Upper lobe of right lung (tissue), 1 donor: Measurements from ENCODE around the gene LMTK3. TPM values are rescaled to one million over a fixed set of nuclear protein-coding genes. Genes with fewer than 3 reads are reported as not detected.

ENCODE experiments used
- ATAC-seq: fragments of 200-7000 bp; cut with Tn5 transposase; one replicate; pipeline ENCODE4 v1.9.1; 2020; ENCODE audit warnings: mild to moderate bottlenecking, moderate library complexity
- DNase-seq: peaks from one replicate; pipeline ENCODE4 v3.0.0-alpha.2; 2020
- H3K27ac ChIP-seq: fragments of 200-600 bp; one replicate; pipeline ENCODE4 v1.8.0; 2022
- H3K27me3 ChIP-seq: fragments of 200-600 bp; one replicate; pipeline ENCODE4 v1.8.0; 2022; ENCODE audit warnings: mild to moderate bottlenecking
- H3K36me3 ChIP-seq: fragments of 200-600 bp; one replicate; pipeline ENCODE4 v1.8.0; 2022
- H3K4me1 ChIP-seq: fragments of 200-600 bp; one replicate; pipeline ENCODE4 v1.8.0; 2022
- H3K4me3 ChIP-seq: fragments of 200-600 bp; one replicate; pipeline ENCODE4 v1.8.0; 2022; ENCODE audit warnings: mild to moderate bottlenecking
- H3K9me3 ChIP-seq: fragments of 200-600 bp; one replicate; pipeline ENCODE4 v1.8.0; 2022
- intact Hi-C: fragments of 100-400 bp; cut with DNase I; formaldehyde crosslinking; loops from one replicate; pipeline ENCODE4 v1.11.0; 2022
- total RNA-seq: library from RNA; stranded (reverse); fragmentation: NEBNext Ultra II Directional; extraction: Animal tissue kit (Norgen Biotek cat#: 25700); gene quantifications from one replicate; pipeline ENCODE4 v1.2.1, GENCODE V29; 2021
- TF ChIP-seq, protein P1 (sequence below): fragments of 200-600 bp; IDR thresholded peaks from one replicate; pipeline ENCODE4 v1.8.0; 2022; ENCODE audit warnings: antibody characterized with exemption
- donor health status: DM: no; HTN: yes; CAD: no; lungs with severe emphysema.

The LMTK3 gene
- total RNA-seq, 1 donor from 2014 or later: 7.1 TPM

DNA sequence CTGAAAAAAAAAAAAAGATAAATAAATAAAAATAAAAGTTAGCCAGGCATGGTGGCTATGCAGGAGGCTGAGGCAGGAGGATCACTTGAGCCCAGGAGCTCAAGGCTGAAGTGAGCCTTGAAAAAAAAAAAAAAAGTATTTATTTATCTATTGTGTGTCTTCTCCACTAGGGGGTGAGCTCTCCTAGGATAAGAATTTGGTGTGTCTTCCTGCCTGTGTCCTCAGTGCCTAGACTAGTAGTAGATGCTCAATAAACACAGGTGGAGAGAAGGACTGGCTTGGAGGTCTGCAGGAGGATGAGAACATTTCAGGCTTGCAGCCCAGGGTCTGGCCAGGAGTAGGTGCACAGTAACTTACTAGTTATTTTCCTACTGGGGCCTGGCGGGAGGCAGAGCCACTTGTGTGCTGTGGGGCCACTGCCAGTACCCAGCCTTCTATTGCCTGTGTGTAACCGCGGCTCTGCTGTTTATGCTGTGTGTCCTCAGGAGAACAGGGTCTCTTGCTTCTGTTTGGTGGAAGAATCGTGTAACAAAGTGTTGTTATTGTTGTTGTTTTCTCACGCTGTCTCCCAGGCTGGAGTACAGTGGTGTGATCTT is 5.4 kb downstream of the LMTK3 start:
- intact Hi-C loops: no loop called here
- ATAC-seq (no peak), DNase-seq (no peak)
- H3K4me1 ChIP-seq: peaks cover 4% of the 10 kb centered on the region
- no peak overlapping the region for H3K27ac ChIP-seq
- no peak overlapping the region for H3K4me3 ChIP-seq
- TF ChIP-seq, protein P1, sequence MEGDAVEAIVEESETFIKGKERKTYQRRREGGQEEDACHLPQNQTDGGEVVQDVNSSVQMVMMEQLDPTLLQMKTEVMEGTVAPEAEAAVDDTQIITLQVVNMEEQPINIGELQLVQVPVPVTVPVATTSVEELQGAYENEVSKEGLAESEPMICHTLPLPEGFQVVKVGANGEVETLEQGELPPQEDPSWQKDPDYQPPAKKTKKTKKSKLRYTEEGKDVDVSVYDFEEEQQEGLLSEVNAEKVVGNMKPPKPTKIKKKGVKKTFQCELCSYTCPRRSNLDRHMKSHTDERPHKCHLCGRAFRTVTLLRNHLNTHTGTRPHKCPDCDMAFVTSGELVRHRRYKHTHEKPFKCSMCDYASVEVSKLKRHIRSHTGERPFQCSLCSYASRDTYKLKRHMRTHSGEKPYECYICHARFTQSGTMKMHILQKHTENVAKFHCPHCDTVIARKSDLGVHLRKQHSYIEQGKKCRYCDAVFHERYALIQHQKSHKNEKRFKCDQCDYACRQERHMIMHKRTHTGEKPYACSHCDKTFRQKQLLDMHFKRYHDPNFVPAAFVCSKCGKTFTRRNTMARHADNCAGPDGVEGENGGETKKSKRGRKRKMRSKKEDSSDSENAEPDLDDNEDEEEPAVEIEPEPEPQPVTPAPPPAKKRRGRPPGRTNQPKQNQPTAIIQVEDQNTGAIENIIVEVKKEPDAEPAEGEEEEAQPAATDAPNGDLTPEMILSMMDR: peak; percentile 44
- peaks cover 9% of the 10 kb centered on the region for H3K27me3 ChIP-seq
- H3K9me3 ChIP-seq: no peaks in the 10 kb centered on the region
- no peaks in the 10 kb centered on the region for H3K36me3 ChIP-seq

DNA sequence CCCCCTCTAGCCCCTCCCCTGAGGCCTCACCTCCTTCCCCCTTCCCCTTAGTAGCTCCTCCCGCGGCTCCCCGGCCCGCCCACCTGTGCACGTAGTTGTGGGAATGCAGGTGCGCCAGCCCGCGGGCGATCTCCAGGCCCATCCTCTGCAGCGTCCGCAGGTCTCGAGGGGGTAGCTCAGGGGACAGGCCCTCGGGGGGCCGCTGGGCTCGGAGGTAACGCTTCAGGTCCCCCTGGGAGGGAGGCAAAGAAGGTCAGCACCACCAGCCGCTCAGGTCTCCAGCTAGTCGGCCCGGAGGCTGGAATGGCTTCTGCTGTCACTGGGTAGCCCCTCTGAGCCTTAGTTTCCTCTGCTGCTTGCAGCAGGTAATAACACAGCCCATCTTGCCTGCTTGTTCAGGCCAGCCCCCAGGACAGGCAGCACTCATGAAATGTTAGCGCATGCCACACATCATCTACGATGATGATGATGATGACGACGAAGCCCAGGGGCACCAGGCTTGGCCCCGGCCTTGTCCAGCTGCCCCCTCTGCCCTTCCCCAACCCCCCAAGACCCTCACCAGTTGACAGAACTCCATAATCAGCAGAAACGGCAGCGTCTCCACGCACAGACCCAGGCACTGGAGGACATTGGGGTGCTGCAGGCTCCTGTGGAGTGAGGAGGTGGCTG is 9.2 kb downstream of the LMTK3 start:
- ATAC-seq (no peak), DNase-seq (no peak)
- intact Hi-C loops: no loop called here
- H3K4me1 ChIP-seq: peaks cover 5% of the 10 kb centered on the region
- peaks cover 27% of the 10 kb centered on the region for H3K27me3 ChIP-seq
- H3K27ac ChIP-seq: no peak overlapping the region
- peak overlapping the region; percentile 43 for H3K4me3 ChIP-seq
- TF ChIP-seq, protein P1: no peak
- no peaks in the 10 kb centered on the region for H3K9me3 ChIP-seq
- H3K36me3 ChIP-seq: no peaks in the 10 kb centered on the region

DNA sequence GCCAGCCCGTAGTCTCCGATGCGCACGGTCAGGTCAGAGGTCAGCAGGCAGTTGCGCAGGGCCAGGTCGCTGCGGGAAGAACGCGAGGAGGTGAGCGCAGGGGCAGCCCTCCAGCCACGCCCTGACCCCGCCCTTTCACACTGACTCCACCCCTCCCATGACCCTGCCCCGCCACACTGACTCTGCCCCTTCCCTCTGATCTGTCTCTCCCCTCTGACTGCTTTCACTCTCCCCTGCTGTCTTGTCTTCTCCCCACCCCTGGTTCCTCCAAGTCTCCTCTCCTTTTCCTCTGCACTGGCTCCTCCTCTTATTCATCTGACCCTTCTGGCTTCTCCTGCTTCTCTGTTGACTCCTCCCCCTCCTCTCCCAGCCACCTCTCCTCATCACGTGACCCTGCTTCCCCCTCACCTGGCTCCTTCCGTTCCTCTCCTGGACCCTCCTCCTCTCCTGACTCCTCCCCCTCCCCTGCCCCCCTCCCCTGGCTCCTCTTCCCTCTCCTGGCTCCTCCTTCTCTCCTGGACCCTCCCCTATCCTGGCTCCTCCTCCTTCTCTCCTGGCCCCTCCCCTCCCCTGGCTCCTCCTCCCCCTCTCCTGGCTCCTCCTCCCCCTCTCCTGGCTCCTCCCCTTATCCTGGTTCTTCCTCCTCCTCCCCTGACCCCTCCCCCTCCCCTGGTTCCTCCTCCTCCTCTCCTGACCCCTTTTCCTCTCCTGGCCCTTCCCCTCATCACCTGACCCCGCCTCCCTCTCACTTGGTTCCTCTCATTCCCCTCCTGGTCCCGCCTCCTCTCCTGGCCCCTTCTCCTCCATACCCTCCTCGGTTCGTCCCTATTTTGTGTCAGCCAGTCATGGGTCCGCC is 9.9 kb downstream of the LMTK3 start:
- intact Hi-C loops: no loop called here
- TF ChIP-seq, protein P1: no peak
- peaks cover 5% of the 10 kb centered on the region for H3K4me1 ChIP-seq
- H3K36me3 ChIP-seq: no peaks in the 10 kb centered on the region
- DNase-seq (peak; percentile 97), ATAC-seq (peak; percentile 88)
- no peak overlapping the region for H3K27ac ChIP-seq
- peak overlapping the region; percentile 49 for H3K4me3 ChIP-seq
- H3K9me3 ChIP-seq: no peaks in the 10 kb centered on the region
- peaks cover 32% of the 10 kb centered on the region for H3K27me3 ChIP-seq

DNA sequence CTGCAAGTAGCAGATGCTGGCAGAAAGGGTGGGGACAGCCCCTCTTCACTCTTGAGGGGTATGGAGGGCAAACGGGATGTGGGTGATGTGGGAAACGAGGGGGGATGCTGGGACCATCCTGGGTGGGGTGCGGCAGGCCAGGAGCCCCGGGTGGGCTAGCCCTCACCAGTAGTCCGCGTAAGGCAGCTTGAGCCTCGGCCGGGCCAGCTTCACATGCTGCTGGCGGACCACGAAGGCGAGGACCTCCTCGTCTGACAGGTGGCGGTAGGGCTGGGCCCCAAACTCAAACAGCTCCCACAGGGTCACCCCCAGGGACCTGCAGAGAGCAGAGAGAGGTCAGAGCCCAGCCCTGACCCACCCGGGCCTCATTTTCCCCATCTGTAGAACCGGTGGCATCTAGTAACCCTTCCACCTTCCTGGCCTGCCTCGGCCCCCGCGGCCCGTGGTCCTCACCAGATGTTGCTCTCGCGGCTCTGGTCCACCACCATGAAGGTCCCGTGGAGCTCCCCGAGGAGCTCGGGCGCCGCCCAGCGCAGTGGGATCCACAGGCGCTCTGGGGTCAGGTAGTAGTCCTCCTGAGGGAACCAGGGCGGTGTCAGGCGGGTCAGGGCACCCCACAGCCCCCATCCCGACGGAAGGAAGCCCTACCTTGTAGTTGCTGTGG is 10.7 kb downstream of the LMTK3 start:
- DNase-seq (no peak), ATAC-seq (no peak)
- intact Hi-C loops: no loop called here
- Histone ChIP-seq H3K27me3 (peaks cover 32% of the 10 kb centered on the region), H3K4me1 (peaks cover 5% of the 10 kb centered on the region), H3K9me3 (no peaks in the 10 kb centered on the region), H3K4me3 (peak overlapping the region; percentile 49), H3K27ac (no peak overlapping the region), H3K36me3 (no peaks in the 10 kb centered on the region)
- TF ChIP-seq, protein P1: no peak

DNA sequence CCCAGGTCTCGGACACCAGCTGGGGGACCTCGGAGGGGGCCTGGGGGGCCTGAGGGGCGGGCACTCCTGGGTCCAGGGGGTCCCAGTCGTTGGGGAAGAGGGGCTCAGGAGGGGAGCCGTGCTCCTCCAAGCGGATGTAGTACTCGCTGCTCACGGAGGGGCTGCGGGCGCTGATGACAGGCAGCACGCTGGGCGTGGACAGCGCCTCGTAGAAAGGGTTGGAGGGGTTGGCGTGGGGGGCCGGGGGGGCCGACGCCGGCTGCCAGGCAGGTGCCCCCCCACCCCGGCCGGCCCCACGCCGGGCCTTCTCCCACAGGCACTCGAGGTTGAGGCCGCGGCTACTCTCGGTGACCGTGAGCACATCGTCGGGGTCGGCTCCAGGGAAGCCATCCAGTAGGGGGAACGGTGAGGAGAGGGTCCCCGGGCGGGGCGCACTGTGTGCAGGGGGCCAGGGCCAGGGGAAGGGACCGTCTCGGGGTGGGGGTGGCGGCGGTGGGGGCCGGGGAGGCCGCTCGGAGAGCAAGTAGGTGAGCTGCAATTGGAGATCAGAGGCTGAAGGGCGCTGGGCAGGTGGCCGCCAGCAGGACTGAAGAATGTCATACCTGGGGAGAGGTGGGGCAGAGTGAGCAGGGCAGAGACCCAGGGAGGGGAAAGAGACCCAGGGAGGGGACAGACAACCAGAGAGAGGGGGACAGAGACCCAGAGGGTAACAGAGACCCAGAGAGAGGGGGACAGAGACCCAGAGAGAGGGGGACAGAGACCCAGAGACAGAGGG is 12.1 kb downstream of the LMTK3 start:
- TF ChIP-seq, protein P1: no peak
- no peak overlapping the region for H3K4me3 ChIP-seq
- no peaks in the 10 kb centered on the region for H3K9me3 ChIP-seq
- DNase-seq (no peak), ATAC-seq (no peak)
- intact Hi-C loops: loop anchor here (10.0 kb wide), 1 partner anchor 85 kb away; no protein-coding TSS in a partner anchor
- no peaks in the 10 kb centered on the region for H3K36me3 ChIP-seq
- peaks cover 6% of the 10 kb centered on the region for H3K4me1 ChIP-seq
- H3K27me3 ChIP-seq: peaks cover 32% of the 10 kb centered on the region
- no peak overlapping the region for H3K27ac ChIP-seq
